ENCODE results near the gene CDC20.

The CDC20 gene

GRCh38 chr1:43349594-43350306, 9.0 kb upstream of the CDC20 start:
- no peak overlapping the region for H3K27ac ChIP-seq (ENCODE audit: low read depth, low read length)
- peaks cover 4% of the 10 kb centered on the region; the same call in 1 of the 2 replicates for H3K27me3 ChIP-seq (ENCODE audit: control insufficient read depth, low read length)
- TF ChIP-seq, protein P1, sequence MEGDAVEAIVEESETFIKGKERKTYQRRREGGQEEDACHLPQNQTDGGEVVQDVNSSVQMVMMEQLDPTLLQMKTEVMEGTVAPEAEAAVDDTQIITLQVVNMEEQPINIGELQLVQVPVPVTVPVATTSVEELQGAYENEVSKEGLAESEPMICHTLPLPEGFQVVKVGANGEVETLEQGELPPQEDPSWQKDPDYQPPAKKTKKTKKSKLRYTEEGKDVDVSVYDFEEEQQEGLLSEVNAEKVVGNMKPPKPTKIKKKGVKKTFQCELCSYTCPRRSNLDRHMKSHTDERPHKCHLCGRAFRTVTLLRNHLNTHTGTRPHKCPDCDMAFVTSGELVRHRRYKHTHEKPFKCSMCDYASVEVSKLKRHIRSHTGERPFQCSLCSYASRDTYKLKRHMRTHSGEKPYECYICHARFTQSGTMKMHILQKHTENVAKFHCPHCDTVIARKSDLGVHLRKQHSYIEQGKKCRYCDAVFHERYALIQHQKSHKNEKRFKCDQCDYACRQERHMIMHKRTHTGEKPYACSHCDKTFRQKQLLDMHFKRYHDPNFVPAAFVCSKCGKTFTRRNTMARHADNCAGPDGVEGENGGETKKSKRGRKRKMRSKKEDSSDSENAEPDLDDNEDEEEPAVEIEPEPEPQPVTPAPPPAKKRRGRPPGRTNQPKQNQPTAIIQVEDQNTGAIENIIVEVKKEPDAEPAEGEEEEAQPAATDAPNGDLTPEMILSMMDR (IDR thresholded peaks at IDR 0.05; ENCODE audit: low read depth, low read length, poor library complexity, severe bottlenecking) = no peak
- no peak for TF ChIP-seq EZH2phosphoT487 (IDR thresholded peaks at IDR 0.05; ENCODE audit: borderline replicate concordance, low read length)
- no peak overlapping the region for H3K4me2 ChIP-seq (ENCODE audit: low read length)
- H3K4me1 ChIP-seq (ENCODE audit: control insufficient read depth, low read length) = no peaks in the 10 kb centered on the region
- H3K4me3 ChIP-seq (ENCODE audit: low read length) = no peak overlapping the region
- H3K36me3 ChIP-seq (ENCODE audit: control insufficient read depth, low read length) = no peaks in the 10 kb centered on the region
- no peaks in the 10 kb centered on the region for H3F3A ChIP-seq (ENCODE audit: control insufficient read depth, insufficient read depth)
- no peaks in the 10 kb centered on the region for H3K9me3 ChIP-seq (ENCODE audit: control insufficient read depth, insufficient read depth, low read length)
- no peaks in the 10 kb centered on the region for H3K79me2 ChIP-seq (ENCODE audit: control insufficient read depth, low read length)
- no peaks in the 10 kb centered on the region for H3K9me2 ChIP-seq (replicated peaks; ENCODE audit: control insufficient read depth, low read length)
- no peaks in the 10 kb centered on the region for H4K20me1 ChIP-seq (ENCODE audit: control insufficient read depth, insufficient read depth, low read depth, low read length)

- no peaks in the 10 kb centered on the region for H3F3A ChIP-seq (ENCODE audit: control insufficient read depth, insufficient read depth)
- H3K27me3 ChIP-seq (ENCODE audit: control insufficient read depth, low read length) = peaks cover 3% of the 10 kb centered on the region; the same call in 1 of the 2 replicates
- H4K20me1 ChIP-seq (ENCODE audit: control insufficient read depth, insufficient read depth, low read depth, low read length) = no peaks in the 10 kb centered on the region
- no peaks in the 10 kb centered on the region for H3K79me2 ChIP-seq (ENCODE audit: control insufficient read depth, low read length)
- H3K9me2 ChIP-seq (replicated peaks; ENCODE audit: control insufficient read depth, low read length) = no peaks in the 10 kb centered on the region
- no peaks in the 10 kb centered on the region for H3K9me3 ChIP-seq (ENCODE audit: control insufficient read depth, insufficient read depth, low read length)
- H3K4me2 ChIP-seq (ENCODE audit: low read length) = no peak overlapping the region
- H3K36me3 ChIP-seq (ENCODE audit: control insufficient read depth, low read length) = no peaks in the 10 kb centered on the region
- no peaks in the 10 kb centered on the region for H3K4me1 ChIP-seq (ENCODE audit: control insufficient read depth, low read length)
- H3K27ac ChIP-seq (ENCODE audit: low read depth, low read length) = no peak overlapping the region
- no peak overlapping the region for H3K4me3 ChIP-seq (ENCODE audit: low read length)
- TF ChIP-seq, protein P1 (IDR thresholded peaks at IDR 0.05; ENCODE audit: low read depth, low read length, poor library complexity, severe bottlenecking) = no peak
- TF ChIP-seq EZH2phosphoT487 (IDR thresholded peaks at IDR 0.05; ENCODE audit: borderline replicate concordance, low read length) = no peak
Observed at GRCh38 chr1:43350976-43351375, 7.8 kb upstream of the CDC20 start.

DNA sequence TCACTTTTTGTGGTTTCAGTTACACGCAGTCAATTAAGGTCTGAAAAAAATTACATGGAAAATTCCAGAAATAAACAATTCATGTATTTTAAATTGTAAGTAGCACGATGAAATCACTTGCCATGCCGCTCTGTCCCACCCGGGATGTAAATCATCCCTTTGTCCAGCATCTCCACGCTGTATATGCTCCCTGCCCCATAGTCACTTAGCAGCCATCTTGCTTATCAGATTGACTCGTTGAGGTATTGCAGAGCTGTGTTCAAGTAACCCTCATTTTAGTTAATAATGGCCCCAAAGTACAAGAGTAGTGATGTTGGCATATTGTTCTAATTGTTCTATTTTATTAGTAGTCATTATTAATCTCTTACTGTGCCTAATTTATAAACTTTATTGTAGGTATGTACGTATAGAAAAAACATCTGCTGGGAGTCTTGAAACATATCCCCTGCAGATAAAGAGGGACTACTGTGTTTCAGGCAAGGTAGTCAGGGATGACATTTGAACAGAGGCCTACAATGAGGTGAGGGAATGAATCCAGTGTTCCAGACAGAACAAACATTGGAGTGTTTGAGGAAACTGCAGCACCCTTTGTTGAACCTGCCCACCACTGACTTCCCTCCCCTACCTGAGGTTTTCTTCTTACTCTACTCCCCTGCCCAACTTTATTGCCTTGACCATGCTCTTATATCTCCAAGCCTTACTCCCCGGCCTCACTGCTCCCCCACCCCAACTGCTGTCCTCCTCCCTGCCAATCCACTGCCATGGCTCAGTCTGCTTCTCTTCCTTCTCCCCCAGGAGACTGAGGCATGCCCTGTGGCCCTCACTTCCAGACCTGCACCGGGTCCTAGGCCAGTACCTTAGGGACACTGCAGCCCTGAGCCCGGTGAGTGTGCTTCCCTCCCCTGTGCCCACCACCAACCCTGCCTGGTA, 7.1 kb upstream of the CDC20 start:
- H3F3A ChIP-seq (ENCODE audit: control insufficient read depth, insufficient read depth) = no peaks in the 10 kb centered on the region
- H3K27ac ChIP-seq (ENCODE audit: low read depth, low read length) = no peak overlapping the region
- no peaks in the 10 kb centered on the region for H3K4me1 ChIP-seq (ENCODE audit: control insufficient read depth, low read length)
- H3K36me3 ChIP-seq (ENCODE audit: control insufficient read depth, low read length) = no peaks in the 10 kb centered on the region
- H3K4me2 ChIP-seq (ENCODE audit: low read length) = no peak overlapping the region
- no peaks in the 10 kb centered on the region for H3K9me3 ChIP-seq (ENCODE audit: control insufficient read depth, insufficient read depth, low read length)
- TF ChIP-seq, protein P1 (IDR thresholded peaks at IDR 0.05; ENCODE audit: low read depth, low read length, poor library complexity, severe bottlenecking) = no peak
- no peak for TF ChIP-seq EZH2phosphoT487 (IDR thresholded peaks at IDR 0.05; ENCODE audit: borderline replicate concordance, low read length)
- H4K20me1 ChIP-seq (ENCODE audit: control insufficient read depth, insufficient read depth, low read depth, low read length) = no peaks in the 10 kb centered on the region
- H3K9me2 ChIP-seq (replicated peaks; ENCODE audit: control insufficient read depth, low read length) = no peaks in the 10 kb centered on the region
- no peaks in the 10 kb centered on the region for H3K27me3 ChIP-seq (ENCODE audit: control insufficient read depth, low read length)
- no peak overlapping the region for H3K4me3 ChIP-seq (ENCODE audit: low read length)
- H3K79me2 ChIP-seq (ENCODE audit: control insufficient read depth, low read length) = no peaks in the 10 kb centered on the region
